Measurements from ENCODE around the gene MTCL1.

GRCh38 chr18:8741117-8741516 lies 35.8 kb downstream of the MTCL1 start:
- TF ChIP-seq CTCF (IDR thresholded peaks at IDR 0.05; ENCODE audit: low read depth, low read length) (no peak), MYC (IDR thresholded peaks at IDR 0.05; ENCODE audit: low read depth, low read length) (no peak)
